H9 (cell line): ENCODE measurements around the gene ANO3. TPM values are rescaled to one million over a fixed set of nuclear protein-coding genes. Genes with fewer than 3 reads are reported as not detected.

ENCODE experiments used
- DNase-seq: peaks from one replicate; pipeline ENCODE4 v3.0.0-alpha.2; 2017
- H2AFZ ChIP-seq: one replicate; pipeline ENCODE4 v1.6.1; 2013; ENCODE audit warnings: mild to moderate bottlenecking, low read length, control low read depth, moderate library complexity
- H2AK5ac ChIP-seq: 2 replicates; pipeline ENCODE4 v1.6.1; 2013; ENCODE audit warnings: low read length, control low read depth, mixed read lengths; ENCODE audit not compliant: insufficient read length
- H2BK120ac ChIP-seq: one replicate; pipeline ENCODE4 v1.6.1; 2013; ENCODE audit warnings: low read depth, mild to moderate bottlenecking, low read length, control low read depth, inconsistent platforms; ENCODE audit not compliant: poor library complexity, severe bottlenecking
- H2BK12ac ChIP-seq: 2 replicates; pipeline ENCODE4 v1.6.1; 2013; ENCODE audit warnings: low read length, control low read depth, mixed read lengths, low read depth; ENCODE audit not compliant: insufficient read length
- H2BK15ac ChIP-seq: 2 replicates; pipeline ENCODE4 v1.6.1; 2013; ENCODE audit warnings: low read depth, low read length, control low read depth
- H2BK20ac ChIP-seq: one replicate; pipeline ENCODE4 v1.6.1; 2013; ENCODE audit warnings: low read depth, mild to moderate bottlenecking, low read length, control low read depth, inconsistent platforms; ENCODE audit not compliant: poor library complexity, severe bottlenecking
- H2BK5ac ChIP-seq: 2 replicates; pipeline ENCODE4 v1.6.1; 2013; ENCODE audit warnings: low read length, control low read depth, mixed read lengths; ENCODE audit not compliant: insufficient read length
- H3K14ac ChIP-seq: 2 replicates; pipeline ENCODE4 v1.6.1; 2013; ENCODE audit warnings: low read length, control low read depth; ENCODE audit not compliant: insufficient read depth
- H3K18ac ChIP-seq: 2 replicates; pipeline ENCODE4 v1.6.1; 2013; ENCODE audit warnings: low read depth, mild to moderate bottlenecking, mixed read lengths, low read length, control low read depth; ENCODE audit not compliant: insufficient read length
- H3K23ac ChIP-seq: 2 replicates; pipeline ENCODE4 v1.6.1; 2013; ENCODE audit warnings: low read length, control low read depth, mixed read lengths, low read depth; ENCODE audit not compliant: insufficient read length
- H3K23me2 ChIP-seq: 2 replicates; pipeline ENCODE4 v1.6.1; 2013; ENCODE audit warnings: low read depth, mild to moderate bottlenecking, mixed read lengths, low read length, control low read depth; ENCODE audit not compliant: insufficient read length, poor library complexity, severe bottlenecking
- H3K27ac ChIP-seq: 2 replicates; pipeline ENCODE4 v1.5.1; 2013; ENCODE audit warnings: low read length, control low read depth, mixed read lengths, low read depth; ENCODE audit not compliant: insufficient read length
- H3K27me3 ChIP-seq: 2 replicates; pipeline ENCODE4 v1.6.1; 2013; ENCODE audit warnings: low read length, control low read depth, inconsistent platforms; ENCODE audit not compliant: insufficient read depth
- H3K4ac ChIP-seq: 2 replicates; pipeline ENCODE4 v1.6.1; 2013; ENCODE audit warnings: low read depth, mild to moderate bottlenecking, control low read depth, inconsistent platforms, low read length, moderate library complexity
- H3K4me1 ChIP-seq: 2 replicates; pipeline ENCODE4 v1.6.1; 2013; ENCODE audit warnings: low read length, control low read depth, inconsistent platforms; ENCODE audit not compliant: insufficient read depth
- H3K4me2 ChIP-seq: 2 replicates; pipeline ENCODE4 v1.6.1; 2013; ENCODE audit warnings: low read length, control low read depth, mixed read lengths; ENCODE audit not compliant: insufficient read length, insufficient read depth
- H3K56ac ChIP-seq: 2 replicates; pipeline ENCODE4 v1.6.1; 2013; ENCODE audit warnings: low read depth, mild to moderate bottlenecking, mixed read lengths, low read length, control low read depth; ENCODE audit not compliant: insufficient read length
- H3K79me1 ChIP-seq: 2 replicates; pipeline ENCODE4 v1.6.1; 2013; ENCODE audit warnings: low read depth, mild to moderate bottlenecking, moderate library complexity, low read length, control low read depth, inconsistent platforms; ENCODE audit not compliant: insufficient read depth, poor library complexity, severe bottlenecking
- H3K79me2 ChIP-seq: 2 replicates; pipeline ENCODE4 v1.6.1; 2013; ENCODE audit warnings: low read length, control low read depth, inconsistent platforms; ENCODE audit not compliant: insufficient read depth
- H3K9ac ChIP-seq: 2 replicates; pipeline ENCODE4 v1.6.1; 2013; ENCODE audit warnings: low read length, control low read depth, mixed read lengths; ENCODE audit not compliant: insufficient read length; ENCODE audit errors: extremely low read depth
- H3K9me3 ChIP-seq: one replicate; pipeline ENCODE4 v1.6.1; 2013; ENCODE audit warnings: low read depth, low read length, inconsistent platforms; ENCODE audit not compliant: control insufficient read depth
- H3T11ph ChIP-seq: one replicate; pipeline ENCODE4 v1.6.1; 2013; ENCODE audit warnings: mild to moderate bottlenecking, low read length, control low read depth, inconsistent platforms
- H4K20me1 ChIP-seq: one replicate; pipeline ENCODE4 v1.6.1; 2013; ENCODE audit not compliant: control insufficient read depth, insufficient read length, insufficient read depth
- H4K5ac ChIP-seq: 2 replicates; pipeline ENCODE4 v1.6.1; 2013; ENCODE audit warnings: low read depth, mild to moderate bottlenecking, mixed read lengths, low read length, control low read depth; ENCODE audit not compliant: insufficient read length
- H4K8ac ChIP-seq: replicated peaks from 2 replicates; pipeline ENCODE4 v1.6.1; 2013; ENCODE audit warnings: low read length, control low read depth, mixed read lengths, low read depth; ENCODE audit not compliant: insufficient read length
- H4K91ac ChIP-seq: 2 replicates; pipeline ENCODE4 v1.6.1; 2013; ENCODE audit warnings: low read depth, mild to moderate bottlenecking, moderate library complexity, mixed read lengths, low read length, control low read depth; ENCODE audit not compliant: insufficient read length
- H3K27ac Mint-ChIP-seq, 3 experiments: 2 replicates in 2 of 3; 3 replicates in 1 of 3; pipeline ENCODE4 v1.8.0; 2020 to 2021; ENCODE audit warnings: mixed read lengths in 3 of 3, mild to moderate bottlenecking in 1 of 3, moderate library complexity in 1 of 3
- H3K27me3 Mint-ChIP-seq: 2 replicates; pipeline ENCODE4 v1.8.0; 2021; ENCODE audit warnings: low read depth, mild to moderate bottlenecking, moderate library complexity, mixed read lengths
- H3K36me3 Mint-ChIP-seq, 3 experiments: 2 replicates in 2 of 3; 3 replicates in 1 of 3; pipeline ENCODE4 v1.8.0; 2020 to 2021; ENCODE audit warnings: low read depth in 3 of 3, mixed read lengths in 3 of 3; ENCODE audit not compliant: insufficient read depth in 1 of 3
- H3K4me1 Mint-ChIP-seq, 2 experiments: 2 replicates each; pipeline ENCODE4 v1.8.0; 2020; ENCODE audit warnings: mixed read lengths in 2 of 2
- H3K4me3 Mint-ChIP-seq, 2 experiments: 2 replicates in 1 of 2; 3 replicates in 1 of 2; pipeline ENCODE4 v1.8.0; 2020 to 2021; ENCODE audit warnings: mild to moderate bottlenecking in 2 of 2, mixed read lengths in 2 of 2, moderate library complexity in 1 of 2
- H3K9me3 Mint-ChIP-seq, 2 experiments: 2 replicates in 1 of 2; 3 replicates in 1 of 2; pipeline ENCODE4 v1.8.0; 2020; ENCODE audit warnings: mild to moderate bottlenecking in 2 of 2, mixed read lengths in 2 of 2, moderate library complexity in 1 of 2
- CTCF ChIP-seq: fragments of 200-600 bp; sonication (generic); conservative IDR thresholded peaks from 3 replicates; pipeline ENCODE4 v1.8.0; 2021; ENCODE audit warnings: antibody characterized with exemption, mild to moderate bottlenecking
- WGBS: extraction: QIAGEN DNeasy Blood & Tissue Kit; methylation state at CpG from one replicate; pipeline ENCODE4 v1.1.7; 2013; ENCODE audit warnings: missing lambda C conversion rate, low lambda C conversion rate, mixed read lengths; ENCODE audit not compliant: insufficient read length; ENCODE audit errors: extremely low coverage; 5-methylcytosine and 5-hydroxymethylcytosine counted together
- total RNA-seq: library from RNA; stranded (reverse); gene quantifications from 2 replicates; pipeline ENCODE4 v1.2.1, GENCODE V29; 2021

Gene ANO3
- total RNA-seq, 1 experiment from 2014 or later = not detected

GRCh38 chr11:26700574-26701235, 368.8 kb downstream of the ANO3 start:
- WGBS = no CpG with 5 or more reads among the region's 3 CpGs
- no peak overlapping the region for H2AFZ ChIP-seq
- no peak overlapping the region for H2AK5ac ChIP-seq
- no peak overlapping the region for H3K4me2 ChIP-seq
- Mint-ChIP-seq H3K36me3 (no peaks in the 10 kb centered on the region), H3K4me1 (peaks cover 17 to 22% of the 10 kb centered on the region in 2 experiments), H3K4me3 (no peak overlapping the region), H3K27me3 (no peaks in the 10 kb centered on the region), H3K27ac (peak overlapping the region in 1 of 3 experiments; percentile 7; a peak in 2 of 7 replicates), H3K9me3 (no peaks in the 10 kb centered on the region)
- H2BK5ac ChIP-seq = no peak overlapping the region
- H3K9ac ChIP-seq = no peak overlapping the region
- no peaks in the 10 kb centered on the region for H3K9me3 ChIP-seq
- no peak overlapping the region for H3K18ac ChIP-seq
- H3K14ac ChIP-seq = no peak overlapping the region
- no peak for DNase-seq
- H2BK20ac ChIP-seq = no peak overlapping the region
- H3K27me3 ChIP-seq = no peaks in the 10 kb centered on the region
- no peaks in the 10 kb centered on the region for H4K20me1 ChIP-seq
- no peak overlapping the region for H3K23ac ChIP-seq
- no peak overlapping the region for H4K91ac ChIP-seq
- TF ChIP-seq CTCF = no peak
- H2BK15ac ChIP-seq = no peak overlapping the region
- H3K27ac ChIP-seq = no peak overlapping the region
- H3T11ph ChIP-seq = no peak overlapping the region
- no peaks in the 10 kb centered on the region for H3K23me2 ChIP-seq
- no peaks in the 10 kb centered on the region; the same call in 1 of the 2 replicates for H3K4me1 ChIP-seq
- no peak overlapping the region for H2BK120ac ChIP-seq
- H3K56ac ChIP-seq = no peak overlapping the region
- no peak overlapping the region for H3K4ac ChIP-seq
- no peaks in the 10 kb centered on the region for H3K79me1 ChIP-seq
- H4K5ac ChIP-seq = no peak overlapping the region
- H2BK12ac ChIP-seq = no peak overlapping the region
- no peak overlapping the region for H4K8ac ChIP-seq
- H3K79me2 ChIP-seq = no peaks in the 10 kb centered on the region
